Measurements from ENCODE around the gene GALK2.

The GALK2 gene

DNA sequence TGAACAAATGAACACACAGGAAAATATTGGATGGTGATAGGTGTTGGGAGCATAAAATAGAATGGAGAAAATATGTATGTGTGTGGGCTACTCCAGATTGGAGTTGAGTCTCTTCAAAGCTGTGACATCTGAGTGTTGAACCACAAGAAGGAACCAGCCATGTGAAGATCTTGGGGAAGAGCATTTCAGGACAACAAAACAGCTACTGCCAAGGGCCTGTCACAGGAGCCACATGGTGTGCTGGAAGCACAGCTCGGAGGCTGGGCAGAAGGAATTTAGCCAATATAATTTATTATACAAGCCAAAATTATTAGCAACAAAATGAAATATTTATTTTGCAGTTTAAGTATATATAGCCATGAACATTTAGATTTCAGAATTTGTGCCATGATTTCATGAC, 144.7 kb downstream of the GALK2 start:
- Histone ChIP-seq H3K27ac (ENCODE audit: low read depth, low read length) (no peak overlapping the region), H3K36me3 (ENCODE audit: low read length) (no peaks in the 10 kb centered on the region), H3K9ac (ENCODE audit: low read length) (no peak overlapping the region), H3K9me3 (ENCODE audit: insufficient read depth, low read length) (no peaks in the 10 kb centered on the region), H3K9me2 (replicated peaks; ENCODE audit: insufficient read depth, low read length) (no peaks in the 10 kb centered on the region), H3F3A (ENCODE audit: insufficient read depth) (no peaks in the 10 kb centered on the region), H3K79me2 (ENCODE audit: insufficient read depth, low read length) (no peaks in the 10 kb centered on the region), H3K4me3 (ENCODE audit: insufficient read depth, low read length, poor library complexity, severe bottlenecking) (no peak overlapping the region), H3K4me2 (ENCODE audit: low read depth, low read length, poor library complexity, severe bottlenecking) (no peak overlapping the region), H2AFZ (ENCODE audit: low read depth, low read length, severe bottlenecking) (no peak overlapping the region), H3K27me3 (ENCODE audit: low read length) (no peaks in the 10 kb centered on the region), H4K20me1 (ENCODE audit: low read depth, low read length) (no peaks in the 10 kb centered on the region)
- TF ChIP-seq EZH2phosphoT487 (conservative IDR thresholded peaks at IDR 0.05; ENCODE audit: low read length), result no peak
- TF ChIP-seq, protein P1, sequence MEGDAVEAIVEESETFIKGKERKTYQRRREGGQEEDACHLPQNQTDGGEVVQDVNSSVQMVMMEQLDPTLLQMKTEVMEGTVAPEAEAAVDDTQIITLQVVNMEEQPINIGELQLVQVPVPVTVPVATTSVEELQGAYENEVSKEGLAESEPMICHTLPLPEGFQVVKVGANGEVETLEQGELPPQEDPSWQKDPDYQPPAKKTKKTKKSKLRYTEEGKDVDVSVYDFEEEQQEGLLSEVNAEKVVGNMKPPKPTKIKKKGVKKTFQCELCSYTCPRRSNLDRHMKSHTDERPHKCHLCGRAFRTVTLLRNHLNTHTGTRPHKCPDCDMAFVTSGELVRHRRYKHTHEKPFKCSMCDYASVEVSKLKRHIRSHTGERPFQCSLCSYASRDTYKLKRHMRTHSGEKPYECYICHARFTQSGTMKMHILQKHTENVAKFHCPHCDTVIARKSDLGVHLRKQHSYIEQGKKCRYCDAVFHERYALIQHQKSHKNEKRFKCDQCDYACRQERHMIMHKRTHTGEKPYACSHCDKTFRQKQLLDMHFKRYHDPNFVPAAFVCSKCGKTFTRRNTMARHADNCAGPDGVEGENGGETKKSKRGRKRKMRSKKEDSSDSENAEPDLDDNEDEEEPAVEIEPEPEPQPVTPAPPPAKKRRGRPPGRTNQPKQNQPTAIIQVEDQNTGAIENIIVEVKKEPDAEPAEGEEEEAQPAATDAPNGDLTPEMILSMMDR (IDR thresholded peaks at IDR 0.05; ENCODE audit: insufficient read depth, low read length, poor library complexity, severe bottlenecking), result no peak

DNA sequence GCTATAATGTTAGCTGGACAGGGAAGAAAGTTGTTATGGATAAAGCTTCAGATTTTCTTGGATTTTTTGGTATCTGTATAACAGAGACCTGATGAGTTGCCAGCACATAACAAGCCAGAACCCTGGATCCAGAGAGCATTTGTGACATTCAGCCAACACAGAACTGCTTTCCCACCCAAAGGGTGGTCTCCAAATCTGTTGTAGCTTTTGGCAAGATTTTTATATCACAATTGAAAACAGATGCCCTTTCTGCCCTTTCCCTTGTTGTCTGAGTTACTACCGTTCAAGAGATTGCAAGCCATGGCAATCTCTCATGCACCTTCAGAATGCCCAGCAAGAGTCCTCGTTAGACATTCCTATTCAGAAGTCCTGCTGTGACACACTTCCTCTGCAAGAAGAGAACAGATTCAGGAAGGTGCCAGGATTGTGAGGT, 145.4 kb downstream of the GALK2 start:
- no peaks in the 10 kb centered on the region for H3K9me2 ChIP-seq (replicated peaks; ENCODE audit: insufficient read depth, low read length)
- no peaks in the 10 kb centered on the region for H3F3A ChIP-seq (ENCODE audit: insufficient read depth)
- no peak overlapping the region for H2AFZ ChIP-seq (ENCODE audit: low read depth, low read length, severe bottlenecking)
- TF ChIP-seq, protein P1 (IDR thresholded peaks at IDR 0.05; ENCODE audit: insufficient read depth, low read length, poor library complexity, severe bottlenecking), result no peak
- no peak for TF ChIP-seq EZH2phosphoT487 (conservative IDR thresholded peaks at IDR 0.05; ENCODE audit: low read length)
- H3K4me2 ChIP-seq (ENCODE audit: low read depth, low read length, poor library complexity, severe bottlenecking), result no peak overlapping the region
- no peaks in the 10 kb centered on the region for H3K9me3 ChIP-seq (ENCODE audit: insufficient read depth, low read length)
- no peaks in the 10 kb centered on the region for H3K27me3 ChIP-seq (ENCODE audit: low read length)
- H3K4me3 ChIP-seq (ENCODE audit: insufficient read depth, low read length, poor library complexity, severe bottlenecking), result no peak overlapping the region
- H3K79me2 ChIP-seq (ENCODE audit: insufficient read depth, low read length), result no peaks in the 10 kb centered on the region
- no peak overlapping the region for H3K9ac ChIP-seq (ENCODE audit: low read length)
- no peaks in the 10 kb centered on the region for H4K20me1 ChIP-seq (ENCODE audit: low read depth, low read length)
- no peak overlapping the region for H3K27ac ChIP-seq (ENCODE audit: low read depth, low read length)
- no peaks in the 10 kb centered on the region for H3K36me3 ChIP-seq (ENCODE audit: low read length)

DNA sequence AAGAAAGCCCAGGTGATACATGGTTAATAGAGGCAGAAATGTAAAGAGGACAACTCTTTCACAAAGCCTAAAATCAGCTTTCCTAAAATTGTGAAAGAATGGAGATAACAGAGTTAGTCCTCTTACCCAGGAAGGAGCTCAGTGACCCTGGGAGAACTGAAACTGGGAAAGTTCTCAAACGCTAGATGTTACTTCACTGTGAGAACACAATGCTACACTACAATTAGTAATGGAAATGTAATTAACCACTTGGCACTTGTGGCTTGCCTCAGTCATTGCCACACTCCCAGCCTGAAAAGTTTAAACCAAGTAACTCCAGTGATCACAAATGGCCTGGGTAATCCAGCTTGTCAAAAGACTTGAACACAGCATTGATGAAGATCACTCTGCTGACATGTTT, 150.3 kb downstream of the GALK2 start:
- Histone ChIP-seq H3K9me2 (replicated peaks; ENCODE audit: insufficient read depth, low read length) (no peaks in the 10 kb centered on the region), H3K4me2 (ENCODE audit: low read depth, low read length, poor library complexity, severe bottlenecking) (no peak overlapping the region), H3F3A (ENCODE audit: insufficient read depth) (no peaks in the 10 kb centered on the region), H3K9ac (ENCODE audit: low read length) (no peak overlapping the region), H4K20me1 (ENCODE audit: low read depth, low read length) (no peaks in the 10 kb centered on the region), H3K27me3 (ENCODE audit: low read length) (no peaks in the 10 kb centered on the region), H3K79me2 (ENCODE audit: insufficient read depth, low read length) (no peaks in the 10 kb centered on the region), H3K27ac (ENCODE audit: low read depth, low read length) (no peak overlapping the region), H3K9me3 (ENCODE audit: insufficient read depth, low read length) (no peaks in the 10 kb centered on the region), H3K36me3 (ENCODE audit: low read length) (no peaks in the 10 kb centered on the region), H2AFZ (ENCODE audit: low read depth, low read length, severe bottlenecking) (no peak overlapping the region), H3K4me3 (ENCODE audit: insufficient read depth, low read length, poor library complexity, severe bottlenecking) (no peak overlapping the region)
- TF ChIP-seq, protein P1 (IDR thresholded peaks at IDR 0.05; ENCODE audit: insufficient read depth, low read length, poor library complexity, severe bottlenecking), result no peak
- TF ChIP-seq EZH2phosphoT487 (conservative IDR thresholded peaks at IDR 0.05; ENCODE audit: low read length), result no peak
